NB4 (cell line): ENCODE results near the gene FER1L5.

Experiments used
- DNase-seq: peaks from one replicate; pipeline ENCODE4 v3.0.0; 2010; ENCODE audit warnings: low read depth
- H3K4me3 ChIP-seq: one replicate; pipeline ENCODE4 v1.5.1; 2011; ENCODE audit warnings: mild to moderate bottlenecking, low read depth, low read length, moderate library complexity
- CTCF ChIP-seq: IDR thresholded peaks from one replicate; pipeline ENCODE4 v1.5.1; 2012; ENCODE audit warnings: low read depth, low read length
- MAX ChIP-seq: IDR thresholded peaks from 2 replicates; pipeline ENCODE4 v1.6.1; 2011; ENCODE audit warnings: low read depth, low read length
- MYC ChIP-seq: IDR thresholded peaks from 2 replicates; pipeline ENCODE4 v1.6.1; 2011; ENCODE audit warnings: low read depth, low read length
- POLR2A ChIP-seq: IDR thresholded peaks from 2 replicates; pipeline ENCODE4 v1.6.1; 2011; ENCODE audit warnings: mild to moderate bottlenecking; ENCODE audit not compliant: insufficient read length; ENCODE audit errors: extremely low read depth

Gene FER1L5

GRCh38 chr2:96617012-96617411 is 25.6 kb upstream of the FER1L5 start:
- no peak for DNase-seq
- TF ChIP-seq MAX: no peak
- no peak for TF ChIP-seq POLR2A
- TF ChIP-seq MYC: no peak
- TF ChIP-seq CTCF: no peak
- no peak overlapping the region for H3K4me3 ChIP-seq

GRCh38 chr2:96618596-96619283 is 23.8 kb upstream of the FER1L5 start:
- TF ChIP-seq MYC: no peak
- no peak for TF ChIP-seq MAX
- TF ChIP-seq CTCF: no peak
- no peak for TF ChIP-seq POLR2A
- DNase-seq: no peak
- H3K4me3 ChIP-seq: no peak overlapping the region

GRCh38 chr2:96622544-96622943 is 20.0 kb upstream of the FER1L5 start:
- TF ChIP-seq MAX (no peak), CTCF (no peak), POLR2A (no peak), MYC (no peak)
- no peak for DNase-seq
- no peak overlapping the region for H3K4me3 ChIP-seq

- no peak for TF ChIP-seq CTCF
- no peak for TF ChIP-seq MYC
- no peak for TF ChIP-seq MAX
- no peak for TF ChIP-seq POLR2A
- no peak overlapping the region for H3K4me3 ChIP-seq
- no peak for DNase-seq
Measured at GRCh38 chr2:96623116-96623515, 19.4 kb upstream of the FER1L5 start.

GRCh38 chr2:96625571-96626552 is 16.7 kb upstream of the FER1L5 start:
- DNase-seq: no peak
- no peak overlapping the region for H3K4me3 ChIP-seq
- TF ChIP-seq MAX: no peak
- no peak for TF ChIP-seq MYC
- no peak for TF ChIP-seq CTCF
